Kidney (tissue), 14 donors: ENCODE data around the gene NEU2. TPM values are rescaled to one million over a fixed set of nuclear protein-coding genes. Genes with fewer than 3 reads are reported as not detected.

Source experiments
- DNase-seq, 5 donors: peaks; one replicate each; pipeline ENCODE4 v3.0.0-alpha.2; 2013 to 2020
- FAIRE-seq: peaks from 2 replicates; lab custom pipeline; 2012; peaks lifted over from hg19 to GRCh38; lab: Jason Lieb, UNC
- H3K27ac ChIP-seq, 2 donors: one replicate each; pipeline ENCODE4 v1.7.0; 2013; ENCODE audit warnings: low read depth in 2 of 2, low read length in 2 of 2, inconsistent platforms in 1 of 2
- H3K27me3 ChIP-seq: one replicate; pipeline ENCODE4 v1.7.1; 2013; ENCODE audit warnings: low read length, inconsistent platforms; ENCODE audit not compliant: control insufficient read depth, insufficient read depth
- H3K36me3 ChIP-seq, 3 donors: one replicate each; pipeline versions ENCODE4 v1.7.0 to v1.7.1; 2013; ENCODE audit warnings: low read length in 3 of 3, control low read depth in 1 of 3, inconsistent platforms in 1 of 3; ENCODE audit not compliant: insufficient read depth in 3 of 3, control insufficient read depth in 2 of 3
- H3K4me1 ChIP-seq, 3 donors: one replicate each; pipeline versions ENCODE4 v1.7.0 to v1.7.1; 2013; ENCODE audit warnings: low read length in 3 of 3, inconsistent platforms in 1 of 3, low read depth in 1 of 3; ENCODE audit not compliant: control insufficient read depth in 2 of 3, insufficient read depth in 2 of 3
- H3K4me3 ChIP-seq, 3 donors: one replicate each; pipeline versions ENCODE4 v1.7.0 to v1.8.1; 2013; ENCODE audit warnings: low read length in 3 of 3, control low read depth in 1 of 3, inconsistent platforms in 1 of 3
- H3K9ac ChIP-seq, 3 donors: one replicate each; pipeline versions ENCODE4 v1.7.0 to v1.7.1; 2013; ENCODE audit warnings: low read length in 3 of 3, control low read depth in 1 of 3, inconsistent platforms in 1 of 3
- H3K9me3 ChIP-seq, 3 donors: one replicate each; pipeline versions ENCODE4 v1.7.0 to v1.7.1; 2013; ENCODE audit warnings: low read length in 3 of 3, control low read depth in 1 of 3, inconsistent platforms in 1 of 3; ENCODE audit not compliant: control insufficient read depth in 2 of 3, insufficient read depth in 1 of 3
- intact Hi-C: fragments of 100-400 bp; cut with DNase I; formaldehyde crosslinking; loops from one replicate; pipeline ENCODE4 v1.11.1; 2022
- polyA plus RNA-seq: library from polyadenylated mRNA; stranded (reverse); fragments of 350-450 nt; fragmentation: Illumina TruSeq; extraction: RNeasy Lipid Tissue Mini Kit (QIAGEN cat#74804); gene quantifications from one replicate; pipeline ENCODE4 v1.2.3, GENCODE V29; 2014; ENCODE audit warnings: low read depth, low replicate concordance; ENCODE audit not compliant: insufficient read depth
- total RNA-seq: library from RNA; stranded (reverse); fragmentation: NEBNext Ultra II Directional; extraction: Animal tissue kit (Norgen Biotek cat#: 25700); gene quantifications from one replicate; pipeline ENCODE4 v1.2.1, GENCODE V29; 2021
- TF ChIP-seq, protein P1 (sequence below): IDR thresholded peaks from 3 replicates; pipeline ENCODE4 v1.5.1; 2012; ENCODE audit warnings: mild to moderate bottlenecking, moderate library complexity, borderline replicate concordance; ENCODE audit not compliant: insufficient read depth; ENCODE audit errors: extremely low read depth
- donor health status: control.
- donor health status: control.
- donor health status: control.
- donor health status: control.
- donor health status: control.
- donor health status: DM: yes; HTN: yes; CAD: no.
- donor health status: Normal renal cell carcinoma (clear cell type).

Gene NEU2
- total and polyA plus RNA-seq, 2 donors from 2014 or later = not detected

DNA sequence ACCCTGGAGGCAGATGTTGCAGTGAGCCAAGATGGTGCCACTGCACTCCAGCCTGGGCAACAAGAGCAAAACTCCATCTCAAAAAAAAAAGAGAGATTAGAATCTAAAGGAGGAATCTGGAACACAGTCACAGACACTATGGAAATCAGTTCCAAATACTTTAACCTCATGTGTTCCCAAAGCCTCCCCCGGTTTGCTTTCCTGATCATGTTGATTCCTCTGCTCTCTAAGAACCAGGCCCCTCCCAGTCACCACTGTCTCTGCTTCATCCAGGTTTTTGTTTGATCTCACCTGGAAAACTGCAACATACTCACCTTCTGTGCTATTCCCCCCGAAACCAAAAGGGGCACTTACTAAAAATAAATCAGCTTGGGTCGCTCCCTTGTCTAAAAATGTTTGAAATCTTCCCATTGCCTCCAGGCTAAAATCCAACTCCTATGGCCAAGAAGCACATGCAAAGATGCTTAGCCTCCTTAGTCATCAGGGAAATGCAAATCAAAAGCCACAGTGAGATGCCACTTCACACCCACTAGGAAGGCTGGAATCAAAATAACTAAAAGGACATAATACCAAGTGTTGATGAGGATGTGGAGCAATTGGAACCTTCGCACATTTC, 6.2 kb upstream of the NEU2 start:
- no peak for FAIRE-seq
- no peak for DNase-seq
- H3K9me3 ChIP-seq = no peaks in the 10 kb centered on the region
- no peaks in the 10 kb centered on the region for H3K27me3 ChIP-seq
- H3K27ac ChIP-seq = no peak overlapping the region
- H3K4me1 ChIP-seq = no peaks in the 10 kb centered on the region
- no peak overlapping the region for H3K9ac ChIP-seq
- intact Hi-C loops = no loop called here
- no peaks in the 10 kb centered on the region for H3K36me3 ChIP-seq
- no peak overlapping the region for H3K4me3 ChIP-seq
- TF ChIP-seq, protein P1, sequence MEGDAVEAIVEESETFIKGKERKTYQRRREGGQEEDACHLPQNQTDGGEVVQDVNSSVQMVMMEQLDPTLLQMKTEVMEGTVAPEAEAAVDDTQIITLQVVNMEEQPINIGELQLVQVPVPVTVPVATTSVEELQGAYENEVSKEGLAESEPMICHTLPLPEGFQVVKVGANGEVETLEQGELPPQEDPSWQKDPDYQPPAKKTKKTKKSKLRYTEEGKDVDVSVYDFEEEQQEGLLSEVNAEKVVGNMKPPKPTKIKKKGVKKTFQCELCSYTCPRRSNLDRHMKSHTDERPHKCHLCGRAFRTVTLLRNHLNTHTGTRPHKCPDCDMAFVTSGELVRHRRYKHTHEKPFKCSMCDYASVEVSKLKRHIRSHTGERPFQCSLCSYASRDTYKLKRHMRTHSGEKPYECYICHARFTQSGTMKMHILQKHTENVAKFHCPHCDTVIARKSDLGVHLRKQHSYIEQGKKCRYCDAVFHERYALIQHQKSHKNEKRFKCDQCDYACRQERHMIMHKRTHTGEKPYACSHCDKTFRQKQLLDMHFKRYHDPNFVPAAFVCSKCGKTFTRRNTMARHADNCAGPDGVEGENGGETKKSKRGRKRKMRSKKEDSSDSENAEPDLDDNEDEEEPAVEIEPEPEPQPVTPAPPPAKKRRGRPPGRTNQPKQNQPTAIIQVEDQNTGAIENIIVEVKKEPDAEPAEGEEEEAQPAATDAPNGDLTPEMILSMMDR = no peak

DNA sequence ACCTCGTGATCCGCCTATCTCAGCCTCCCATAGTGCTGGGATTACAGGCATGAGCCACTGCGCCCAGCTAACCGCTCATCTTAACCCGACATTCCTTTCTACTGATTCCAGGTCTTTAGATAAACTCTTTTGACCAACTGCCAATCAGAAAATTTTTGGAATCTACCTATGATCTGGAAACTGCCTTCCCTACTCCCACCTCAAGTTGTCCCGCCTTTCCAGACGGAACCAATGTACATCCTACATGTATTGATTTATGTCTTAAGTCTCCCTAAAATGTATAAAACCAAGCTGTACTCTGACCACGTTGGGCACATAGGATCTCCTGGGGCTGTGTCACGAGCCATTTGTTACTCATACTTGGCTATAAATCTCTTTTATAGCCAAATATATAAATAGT, 3.2 kb upstream of the NEU2 start:
- no peaks in the 10 kb centered on the region for H3K4me1 ChIP-seq
- H3K4me3 ChIP-seq = no peak overlapping the region
- TF ChIP-seq, protein P1 = no peak
- H3K27ac ChIP-seq = no peak overlapping the region
- intact Hi-C loops = no loop called here
- H3K9ac ChIP-seq = no peak overlapping the region
- no peak for FAIRE-seq
- no peak for DNase-seq
- H3K27me3 ChIP-seq = no peaks in the 10 kb centered on the region
- no peaks in the 10 kb centered on the region for H3K9me3 ChIP-seq
- H3K36me3 ChIP-seq = no peaks in the 10 kb centered on the region

GRCh38 chr2:233031556-233032500, 644 bp upstream of the NEU2 start:
- intact Hi-C loops = no loop called here
- Histone ChIP-seq H3K9ac (no peak overlapping the region), H3K27ac (no peak overlapping the region), H3K4me1 (no peaks in the 10 kb centered on the region), H3K27me3 (no peaks in the 10 kb centered on the region), H3K36me3 (no peaks in the 10 kb centered on the region), H3K4me3 (no peak overlapping the region), H3K9me3 (peaks cover 0 to 7% (median 0%) of the 10 kb centered on the region in 3 donors)
- FAIRE-seq = no peak
- TF ChIP-seq, protein P1 = no peak
- DNase-seq = peak in 1 of 5 donors; percentile 37
